ENCODE results near the gene GNB1L. TPM values are rescaled to one million over a fixed set of nuclear protein-coding genes. Genes with fewer than 3 reads are reported as not detected.

GNB1L gene
- total RNA-seq, 1 donor from 2014 or later = 6.1 TPM

GRCh38 chr22:19739448-19739895 is 115.2 kb downstream of the GNB1L start:
- Mint-ChIP-seq H3K4me3 (ENCODE audit: unreplicated experiment) (no peak overlapping the region), H3K27ac (ENCODE audit: unreplicated experiment) (no peak overlapping the region), H3K4me1 (ENCODE audit: unreplicated experiment) (peaks cover 1% of the 10 kb centered on the region), H3K36me3 (ENCODE audit: unreplicated experiment) (no peaks in the 10 kb centered on the region), H3K9me3 (ENCODE audit: unreplicated experiment) (no peaks in the 10 kb centered on the region), H3K27me3 (ENCODE audit: unreplicated experiment) (no peaks in the 10 kb centered on the region)
- no peak for TF ChIP-seq CTCF (IDR thresholded peaks at IDR 0.05)
- no peak for DNase-seq (ENCODE audit: extremely low spot score, unreplicated experiment)

GRCh38 chr22:19738664-19739447 is 115.8 kb downstream of the GNB1L start:
- Mint-ChIP-seq H3K36me3 (ENCODE audit: unreplicated experiment) (no peaks in the 10 kb centered on the region), H3K4me3 (ENCODE audit: unreplicated experiment) (no peak overlapping the region), H3K9me3 (ENCODE audit: unreplicated experiment) (no peaks in the 10 kb centered on the region), H3K4me1 (ENCODE audit: unreplicated experiment) (peaks cover 1% of the 10 kb centered on the region), H3K27ac (ENCODE audit: unreplicated experiment) (no peak overlapping the region), H3K27me3 (ENCODE audit: unreplicated experiment) (no peaks in the 10 kb centered on the region)
- TF ChIP-seq CTCF (IDR thresholded peaks at IDR 0.05) = no peak
- no peak for DNase-seq (ENCODE audit: extremely low spot score, unreplicated experiment)

GRCh38 chr22:19737846-19738663 is 116.6 kb downstream of the GNB1L start:
- no peak for DNase-seq (ENCODE audit: extremely low spot score, unreplicated experiment)

GRCh38 chr22:19735665-19736510 is 118.8 kb downstream of the GNB1L start:
- no peak overlapping the region for H3K27ac Mint-ChIP-seq (ENCODE audit: unreplicated experiment)
- DNase-seq (ENCODE audit: extremely low spot score, unreplicated experiment) = no peak
- no peaks in the 10 kb centered on the region for H3K27me3 Mint-ChIP-seq (ENCODE audit: unreplicated experiment)
- no peak overlapping the region for H3K4me3 Mint-ChIP-seq (ENCODE audit: unreplicated experiment)
- TF ChIP-seq CTCF (IDR thresholded peaks at IDR 0.05) = no peak
- no peaks in the 10 kb centered on the region for H3K36me3 Mint-ChIP-seq (ENCODE audit: unreplicated experiment)
- no peaks in the 10 kb centered on the region for H3K4me1 Mint-ChIP-seq (ENCODE audit: unreplicated experiment)
- no peaks in the 10 kb centered on the region for H3K9me3 Mint-ChIP-seq (ENCODE audit: unreplicated experiment)

More at GRCh38 chr22:19737846-19738663, 116.6 kb downstream of the GNB1L start:
- TF ChIP-seq CTCF (IDR thresholded peaks at IDR 0.05) = no peak
- peaks cover 1% of the 10 kb centered on the region for H3K4me1 Mint-ChIP-seq (ENCODE audit: unreplicated experiment)
- H3K27me3 Mint-ChIP-seq (ENCODE audit: unreplicated experiment) = no peaks in the 10 kb centered on the region
- H3K27ac Mint-ChIP-seq (ENCODE audit: unreplicated experiment) = no peak overlapping the region
- H3K9me3 Mint-ChIP-seq (ENCODE audit: unreplicated experiment) = no peaks in the 10 kb centered on the region
- no peak overlapping the region for H3K4me3 Mint-ChIP-seq (ENCODE audit: unreplicated experiment)
- H3K36me3 Mint-ChIP-seq (ENCODE audit: unreplicated experiment) = no peaks in the 10 kb centered on the region
